Ovary (tissue), 9 donors: ENCODE data around the gene GUF1. TPM values are rescaled to one million over a fixed set of nuclear protein-coding genes. Genes with fewer than 3 reads are reported as not detected.

Experiments
- DNase-seq, 5 donors: peaks; one replicate each; pipeline ENCODE4 v3.0.0-alpha.2; 2019 to 2020
- H3K27ac ChIP-seq, 2 donors: fragments of 200-600 bp; one replicate each; pipeline versions ENCODE4 v1.5.1 to v1.8.0; 2019 to 2022
- H3K27me3 ChIP-seq: fragments of 200-600 bp; one replicate; pipeline ENCODE4 v1.8.0; 2022
- H3K36me3 ChIP-seq: fragments of 200-600 bp; sonication (generic); one replicate; pipeline ENCODE4 v1.5.1; 2019
- H3K4me1 ChIP-seq: one replicate; pipeline ENCODE4 v1.8.1; 2013; ENCODE audit warnings: mild to moderate bottlenecking, moderate library complexity; ENCODE audit not compliant: insufficient read depth
- H3K4me3 ChIP-seq: fragments of 200-600 bp; sonication (generic); one replicate; pipeline ENCODE4 v1.5.1; 2017
- H3K9me3 ChIP-seq, 2 donors: fragments of 200-600 bp in 1 of 2; sonication (generic) in 1 of 2; one replicate each; pipeline versions ENCODE4 v1.5.1 to v1.8.1; 2013 to 2019; ENCODE audit warnings: mild to moderate bottlenecking in 1 of 2, moderate library complexity in 1 of 2
- EP300 ChIP-seq: sonication (generic); formaldehyde crosslinking; IDR thresholded peaks from one replicate; pipeline ENCODE4 v1.6.1; 2017; ENCODE audit warnings: antibody characterized with exemption
- POLR2A ChIP-seq: fragments of 450-650 bp; IDR thresholded peaks from one replicate; pipeline ENCODE4 v1.6.1; 2017; ENCODE audit warnings: antibody characterized with exemption, mild to moderate bottlenecking, moderate library complexity
- WGBS, 3 donors: extraction: QIAGEN DNeasy Blood & Tissue Kit in 1 of 3; methylation state at CpG; one replicate each; pipeline versions ENCODE4 v1.1.5 to v1.1.7; 2013 to 2017; 5-methylcytosine and 5-hydroxymethylcytosine counted together
- intact Hi-C, 4 donors: fragments of 100-400 bp; cut with DNase I; formaldehyde crosslinking; loops; one replicate each; pipeline versions ENCODE4 v1.11.0 to v1.15.1; 2022 to 2023
- polyA plus RNA-seq, 2 donors: library from polyadenylated mRNA; stranded (reverse); fragments of 200-250 nt in 1 of 2; fragments of 350-450 nt in 1 of 2; fragmentation: Illumina TruSeq in 1 of 2; extraction: RNeasy Lipid Tissue Mini Kit (QIAGEN cat#74804) in 1 of 2; gene quantifications; one replicate each; pipeline ENCODE4 v1.2.3, GENCODE V29; 2013 to 2014
- total RNA-seq, 7 donors: library from RNA; depleted of rRNA in 2 of 7; stranded (reverse); fragments of >200 nt in 2 of 7; fragmentation: NEBNext Ultra II Directional in 3 of 7; extraction: Animal tissue kit (Norgen Biotek cat#: 25700) in 3 of 7; gene quantifications; one replicate each; pipeline versions ENCODE4 v1.1.0 to v1.2.4, GENCODE V29; 2016 to 2023
- TF ChIP-seq, protein P1 (sequence below), 3 donors: fragments of 450-650 bp in 2 of 3; fragments of 200-600 bp in 1 of 3; IDR thresholded peaks; one replicate each; pipeline versions ENCODE4 v1.5.1 to v1.8.0; 2016 to 2022; ENCODE audit warnings: antibody characterized with exemption in 3 of 3, mild to moderate bottlenecking in 1 of 3
- donor health status: DM: no; HTN: no; CAD: no; lungs with moderate emphysema.
- donor health status: DM: no; HTN: no; CAD: no.
- donor health status: Bipolar disorder and iron deficiency.
- donor health status: DM: yes; HTN: yes; CAD: no.
- donor health status: DM: no; HTN: no; CAD: no.
- donor health status: DM: yes; HTN: yes; CAD: no.

The GUF1 gene
- total and polyA plus RNA-seq, 9 donors = 7.3 to 20.9 (median 12.7) TPM

DNA sequence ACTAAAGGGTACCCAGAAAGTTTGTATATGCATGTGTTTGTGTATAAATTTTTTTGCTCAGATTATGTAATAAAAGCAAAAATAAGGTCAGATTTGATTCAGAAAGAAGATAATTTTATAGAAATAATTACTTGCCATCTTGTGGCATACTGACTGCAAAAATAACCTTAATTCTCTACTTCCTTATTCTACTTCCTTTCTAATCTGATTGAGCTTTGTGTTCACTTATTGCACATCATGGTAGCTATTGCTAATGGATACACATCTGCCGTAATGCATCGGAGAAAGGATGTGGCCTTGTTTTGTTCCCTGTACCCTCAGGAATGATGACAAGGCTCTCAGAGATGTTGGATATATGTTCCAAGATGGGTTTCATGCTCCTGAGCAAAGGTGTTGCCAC lies 58.7 kb downstream of the GUF1 start:
- Histone ChIP-seq H3K27ac (no peak overlapping the region), H3K9me3 (no peaks in the 10 kb centered on the region), H3K4me1 (no peaks in the 10 kb centered on the region), H3K4me3 (no peak overlapping the region), H3K27me3 (no peaks in the 10 kb centered on the region), H3K36me3 (no peaks in the 10 kb centered on the region)
- no peak for DNase-seq
- TF ChIP-seq EP300 = no peak
- TF ChIP-seq, protein P1, sequence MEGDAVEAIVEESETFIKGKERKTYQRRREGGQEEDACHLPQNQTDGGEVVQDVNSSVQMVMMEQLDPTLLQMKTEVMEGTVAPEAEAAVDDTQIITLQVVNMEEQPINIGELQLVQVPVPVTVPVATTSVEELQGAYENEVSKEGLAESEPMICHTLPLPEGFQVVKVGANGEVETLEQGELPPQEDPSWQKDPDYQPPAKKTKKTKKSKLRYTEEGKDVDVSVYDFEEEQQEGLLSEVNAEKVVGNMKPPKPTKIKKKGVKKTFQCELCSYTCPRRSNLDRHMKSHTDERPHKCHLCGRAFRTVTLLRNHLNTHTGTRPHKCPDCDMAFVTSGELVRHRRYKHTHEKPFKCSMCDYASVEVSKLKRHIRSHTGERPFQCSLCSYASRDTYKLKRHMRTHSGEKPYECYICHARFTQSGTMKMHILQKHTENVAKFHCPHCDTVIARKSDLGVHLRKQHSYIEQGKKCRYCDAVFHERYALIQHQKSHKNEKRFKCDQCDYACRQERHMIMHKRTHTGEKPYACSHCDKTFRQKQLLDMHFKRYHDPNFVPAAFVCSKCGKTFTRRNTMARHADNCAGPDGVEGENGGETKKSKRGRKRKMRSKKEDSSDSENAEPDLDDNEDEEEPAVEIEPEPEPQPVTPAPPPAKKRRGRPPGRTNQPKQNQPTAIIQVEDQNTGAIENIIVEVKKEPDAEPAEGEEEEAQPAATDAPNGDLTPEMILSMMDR (IDR thresholded peaks at IDR 0.05) = no peak
- 92 to 97% (median 93%) methylated on average over 2 of the region's 2 CpGs for WGBS, 3 donors
- intact Hi-C loops = no loop called here

DNA sequence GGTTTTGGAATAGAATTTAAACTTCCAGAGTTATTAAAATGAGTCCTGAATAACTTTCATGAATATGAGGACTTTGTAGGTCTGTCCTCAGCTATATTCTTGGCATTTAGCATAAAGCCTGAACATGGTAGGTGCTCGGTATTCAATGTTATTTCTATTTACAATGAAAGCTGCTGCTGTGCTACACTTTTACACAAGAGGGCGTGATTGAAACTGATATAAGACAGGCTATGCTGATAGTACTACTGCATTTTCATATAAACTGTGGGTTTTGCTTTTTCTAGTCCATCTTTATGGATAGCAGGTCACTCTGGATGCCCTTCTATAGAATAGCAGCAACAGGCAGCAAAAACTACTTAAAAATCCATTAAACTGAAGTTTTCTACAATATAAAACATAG lies 60.4 kb downstream of the GUF1 start:
- intact Hi-C loops = no loop called here
- H3K4me1 ChIP-seq = no peaks in the 10 kb centered on the region
- no peak for DNase-seq

DNA sequence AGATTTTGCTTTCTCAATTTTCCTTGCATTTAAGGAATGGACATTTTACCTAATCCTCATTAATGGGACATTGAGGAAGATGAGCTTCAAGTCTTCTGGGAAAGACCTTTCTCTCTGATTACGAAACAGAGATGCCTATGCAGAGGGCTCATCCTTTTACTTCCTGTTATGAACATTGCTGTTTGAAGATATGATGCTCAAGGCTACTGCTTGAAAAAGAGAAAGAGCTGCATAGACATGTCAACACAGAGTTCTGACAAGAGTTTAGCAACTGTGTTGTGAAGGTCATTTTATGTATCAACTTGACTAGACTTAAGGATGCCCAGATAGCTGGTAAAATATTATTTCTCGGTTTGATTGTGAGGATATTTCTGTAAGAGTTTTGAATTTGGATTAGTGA lies 62.0 kb downstream of the GUF1 start:
- WGBS, 3 donors = 83 to 89% (median 86%) methylated on average over 2 of the region's 2 CpGs
- intact Hi-C loops = no loop called here
- H3K4me3 ChIP-seq = no peak overlapping the region
- no peaks in the 10 kb centered on the region for H3K36me3 ChIP-seq
- no peak for DNase-seq
- H3K27me3 ChIP-seq = no peaks in the 10 kb centered on the region
- no peak overlapping the region for H3K27ac ChIP-seq
- no peaks in the 10 kb centered on the region for H3K4me1 ChIP-seq
- TF ChIP-seq, protein P1 (IDR thresholded peaks at IDR 0.05) = no peak
- TF ChIP-seq POLR2A (no peak), EP300 (no peak)
- no peaks in the 10 kb centered on the region for H3K9me3 ChIP-seq

More for the DNA sequence above, 60.4 kb downstream of the GUF1 start:
- H3K27ac ChIP-seq = no peak overlapping the region
- H3K9me3 ChIP-seq = no peaks in the 10 kb centered on the region
- TF ChIP-seq, protein P1 (IDR thresholded peaks at IDR 0.05) = no peak
- TF ChIP-seq POLR2A (no peak), EP300 (no peak)
- 11 to 61% (median 41%) methylated on average over 2 of the region's 2 CpGs for WGBS, 3 donors
- H3K4me3 ChIP-seq = no peak overlapping the region
- no peaks in the 10 kb centered on the region for H3K27me3 ChIP-seq
- no peaks in the 10 kb centered on the region for H3K36me3 ChIP-seq

Other genes with a start within 250 kb of the GUF1 start
- gene KCTD8, start 229.6 kb upstream of the GUF1 start, total RNA-seq = 1 to 10 TPM; 1.1 to 6.1 (median 4.1) TPM
- gene KCTD8, start 229.6 kb upstream of the GUF1 start, polyA plus RNA-seq = 1 to 10 TPM in 1 of 2 donors, under 1 TPM in 1; 0.98 to 1.3 TPM
- 1 to 10 TPM in 1 of 7 donors, under 1 TPM in 4, not detected in 2; 0.28 to 1.4 (median 0.53) TPM for gene YIPF7, start 26.8 kb upstream of the GUF1 start, total RNA-seq
- under 1 TPM in 1 of 2 donors, not detected in 1; 0.28 TPM for gene YIPF7, start 26.8 kb upstream of the GUF1 start, polyA plus RNA-seq
- gene GNPDA2, start 48.1 kb downstream of the GUF1 start, total RNA-seq = 10 to 100 TPM; 13.1 to 30.3 (median 22.0) TPM
- 10 to 100 TPM; 17.6 to 21.4 TPM for gene GNPDA2, start 48.1 kb downstream of the GUF1 start, polyA plus RNA-seq